Measurements from ENCODE around the gene AP1M1.
A peak's percentile ranks its signal among the peaks of the same experiment; 100 is the strongest.
"Not testable (repeated sequence)": the region's sequence is repeated elsewhere in the genome, so short reads cannot be mapped to it uniquely, and the experiment has no call there.

Gene AP1M1

DNA sequence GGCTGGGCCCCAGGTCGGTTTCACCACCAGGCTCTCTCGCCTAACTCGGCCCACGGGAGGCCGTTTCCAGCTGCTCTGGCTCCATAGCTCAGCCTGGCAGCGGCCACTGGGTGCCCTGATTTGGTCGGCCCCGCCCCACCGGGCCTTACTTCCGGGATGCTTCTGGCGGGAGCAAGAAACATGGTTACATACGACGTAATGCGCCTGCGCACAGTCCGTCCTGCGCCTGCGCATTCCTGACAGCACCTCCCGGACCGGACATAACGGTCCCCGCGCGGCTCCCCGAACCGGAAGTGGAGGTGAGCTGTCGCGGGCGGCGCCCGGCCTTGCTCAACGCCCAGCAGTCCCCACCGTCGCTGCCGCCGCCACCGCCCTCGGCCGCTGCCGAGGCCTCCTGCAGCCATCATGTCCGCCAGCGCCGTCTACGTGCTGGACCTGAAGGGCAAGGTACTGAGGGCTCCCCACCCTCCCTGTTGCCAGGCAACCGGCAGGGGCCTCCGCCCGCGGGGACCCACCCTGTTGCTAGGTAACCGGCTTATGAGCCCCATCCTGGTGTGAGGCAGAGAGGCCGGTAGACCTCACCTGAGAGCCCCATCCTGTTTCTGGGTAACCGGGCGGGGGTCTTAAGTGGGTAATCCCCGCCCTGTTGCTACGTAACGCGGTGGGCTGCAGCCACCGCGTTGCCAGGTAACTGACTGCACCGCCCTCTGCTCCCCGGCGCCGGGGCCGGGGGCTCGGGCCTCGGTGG, at the start of gene AP1M1:
TSS of gene AP1M1 (plus strand) at position 290 of the 748 bp plus-strand sequence. CDS start at position 406, 116 bp downstream.
- ATAC-seq: peak; percentile 90 to 92

DNA sequence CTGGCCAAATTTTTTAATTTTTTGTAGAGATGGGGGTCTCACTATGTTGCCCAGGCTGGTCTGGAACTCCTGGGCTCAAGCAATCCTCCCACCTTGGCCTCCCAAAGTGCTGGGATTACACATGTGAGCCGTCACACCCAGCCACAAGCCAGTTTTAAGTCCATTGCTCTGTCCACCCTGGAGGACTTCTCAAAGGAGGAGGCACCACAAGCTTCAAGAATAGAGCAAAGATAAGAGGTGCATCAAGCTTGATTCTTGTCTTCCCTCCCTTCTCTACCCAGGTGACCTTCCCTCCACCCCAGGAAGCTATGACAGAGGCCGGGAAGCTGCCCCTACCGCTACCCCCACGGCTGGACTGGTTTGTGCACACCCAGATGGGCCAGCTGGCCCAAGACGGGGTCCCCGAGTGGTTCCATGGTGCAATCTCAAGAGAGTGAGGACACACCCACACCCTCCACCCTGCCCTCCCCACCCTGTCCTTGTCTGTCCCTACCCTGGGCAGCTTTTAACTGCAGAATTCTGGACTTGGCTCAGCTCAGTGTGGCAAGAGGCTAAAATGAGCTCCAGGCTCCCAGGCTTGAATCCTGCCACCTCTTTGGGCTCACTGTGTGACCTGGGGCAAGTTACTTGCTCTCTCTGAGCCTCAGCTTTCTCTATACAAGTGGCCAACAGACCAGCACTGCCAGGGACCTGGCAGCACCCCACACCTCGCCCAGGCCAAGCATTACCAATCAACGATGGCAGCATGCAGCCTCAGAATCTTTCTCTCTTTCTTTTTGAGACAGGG, 49.1 kb upstream of the AP1M1 start:
- no peak for ATAC-seq

DNA sequence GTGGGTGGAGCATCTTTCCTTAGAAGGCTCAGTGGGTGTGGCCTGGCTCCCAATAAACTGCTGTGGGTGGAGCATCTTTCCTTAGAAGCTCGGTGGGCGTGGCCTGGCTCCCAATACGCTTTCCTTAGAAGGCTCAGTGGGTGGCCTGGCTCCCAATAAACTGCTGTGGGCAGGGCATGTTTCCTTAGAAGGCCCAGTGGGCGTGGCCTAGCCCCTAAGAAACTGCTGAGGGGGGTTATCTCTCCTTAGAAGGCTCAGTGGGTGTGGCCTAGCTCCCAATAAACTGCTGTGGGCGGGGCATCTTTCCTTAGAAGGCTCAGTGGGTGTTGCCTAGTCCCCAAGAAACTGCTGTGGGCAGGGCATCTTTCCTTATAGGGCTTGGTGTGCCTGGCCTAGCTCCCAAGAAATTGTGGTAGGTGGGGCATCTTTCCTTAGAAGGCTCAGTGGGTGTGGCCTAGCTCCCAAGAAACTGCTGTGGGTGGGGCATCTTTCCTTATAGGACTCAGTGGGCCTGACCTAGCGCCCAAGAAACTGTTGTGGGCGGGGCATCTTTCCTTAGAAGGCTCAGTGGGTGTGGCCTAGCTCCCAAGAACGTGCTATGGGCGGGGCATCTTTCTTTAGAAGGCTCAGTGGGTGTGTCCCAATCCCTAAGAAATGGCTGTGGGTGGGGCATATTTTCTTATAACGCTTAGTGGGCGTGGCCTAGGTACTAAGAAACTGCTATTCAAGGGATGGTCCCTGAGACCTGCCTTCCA, 44.0 kb upstream of the AP1M1 start:
- no peak for ATAC-seq

DNA sequence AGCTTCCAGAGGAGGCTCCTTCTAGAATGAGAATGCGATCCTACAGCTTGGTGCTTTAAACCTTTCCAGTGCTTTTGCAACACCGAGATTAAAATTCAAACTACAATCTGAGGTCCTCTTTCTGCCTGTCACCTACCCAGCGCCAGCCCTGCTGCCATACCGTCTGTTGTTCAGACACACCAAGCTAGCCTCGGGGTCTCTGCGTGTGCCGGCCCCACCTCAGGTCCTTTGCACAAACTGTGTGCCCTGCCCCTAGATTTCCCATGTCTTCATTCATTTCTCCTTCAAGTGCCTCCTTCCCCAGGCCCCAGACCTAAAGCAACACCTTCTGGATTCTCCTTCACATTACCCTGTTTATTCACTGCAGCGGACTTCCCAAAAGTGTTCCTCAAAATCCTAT, 43.2 kb upstream of the AP1M1 start:
- ATAC-seq: no peak

DNA sequence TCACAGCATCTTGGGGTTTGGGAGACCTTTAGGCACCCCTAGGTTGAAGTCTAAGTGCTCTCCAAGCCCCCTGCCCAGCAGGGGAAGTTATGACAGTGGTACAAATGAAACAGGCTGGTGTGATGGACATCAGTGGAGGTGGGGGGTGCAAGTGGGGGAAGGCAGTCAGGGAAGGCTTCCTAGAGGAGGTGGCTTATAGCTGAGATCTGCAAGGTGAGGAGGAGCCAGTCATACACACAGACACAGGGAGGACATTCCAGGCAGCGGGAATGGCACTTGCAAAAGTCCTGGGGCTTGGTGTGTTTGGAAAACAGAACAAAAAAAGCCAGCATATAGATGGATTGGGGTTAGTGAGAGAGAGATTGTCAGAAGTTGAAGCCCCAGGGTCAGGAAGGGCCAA, 42.6 kb upstream of the AP1M1 start:
- ATAC-seq: no peak

DNA sequence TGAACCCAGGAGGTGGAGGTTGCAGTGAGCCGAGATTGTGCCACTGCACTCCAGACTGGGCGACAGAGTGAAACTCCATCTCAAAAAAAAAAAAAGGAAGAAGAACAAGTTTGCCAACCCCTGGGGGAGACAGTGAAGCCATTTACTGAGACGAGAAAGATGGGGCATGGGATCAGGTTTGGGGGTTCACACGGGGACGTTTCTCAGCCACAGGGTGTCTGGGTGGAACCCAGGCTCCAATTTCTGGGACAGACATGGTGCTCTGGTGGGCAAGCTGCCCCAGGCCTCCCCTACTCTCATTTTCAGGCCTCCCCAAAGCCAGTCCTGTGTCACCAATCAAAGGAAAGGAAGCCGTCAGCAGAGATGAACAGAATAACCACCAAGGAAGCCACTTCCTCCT, 40.8 kb upstream of the AP1M1 start:
- ATAC-seq: no peak

DNA sequence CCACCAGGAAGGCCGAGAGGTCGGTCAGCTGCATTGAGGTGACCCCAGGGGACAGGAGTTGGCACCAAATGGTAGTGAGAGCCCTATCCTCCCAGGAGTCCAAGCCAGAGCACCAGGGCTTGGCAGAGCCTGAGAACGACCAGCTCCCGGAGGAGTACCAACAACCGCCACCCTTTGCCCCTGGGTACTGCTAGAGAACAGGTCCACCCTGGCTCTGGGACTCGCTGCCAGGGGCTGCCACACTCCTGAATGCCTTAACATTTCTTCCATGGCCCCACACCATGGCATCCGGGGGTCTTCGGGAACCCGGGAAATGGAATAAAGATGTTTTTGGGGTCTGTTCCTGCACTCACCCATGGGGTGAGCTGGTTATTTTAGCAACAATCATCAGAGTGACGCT, 40.1 kb upstream of the AP1M1 start:
- no peak for ATAC-seq

DNA sequence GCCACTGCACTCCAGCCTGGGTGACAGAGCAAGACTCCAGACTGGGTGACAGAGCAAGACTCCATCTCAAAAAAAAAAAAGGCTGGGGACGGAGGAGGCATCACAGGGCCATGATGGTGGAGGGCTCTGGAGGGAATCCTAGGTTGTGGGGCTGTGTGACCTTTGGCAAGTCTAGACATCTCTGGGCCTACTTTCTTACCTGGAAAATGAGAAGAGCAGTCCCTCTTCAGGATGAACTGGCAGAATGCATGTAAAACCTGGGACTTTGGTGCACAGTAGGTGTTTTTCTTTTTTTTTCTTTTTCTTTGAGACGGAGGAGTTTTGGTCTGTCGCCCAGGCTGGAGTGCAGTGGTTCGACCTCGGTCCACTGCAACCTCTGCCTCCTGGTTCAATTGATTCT, 38.1 kb upstream of the AP1M1 start:
- ATAC-seq: no peak

DNA sequence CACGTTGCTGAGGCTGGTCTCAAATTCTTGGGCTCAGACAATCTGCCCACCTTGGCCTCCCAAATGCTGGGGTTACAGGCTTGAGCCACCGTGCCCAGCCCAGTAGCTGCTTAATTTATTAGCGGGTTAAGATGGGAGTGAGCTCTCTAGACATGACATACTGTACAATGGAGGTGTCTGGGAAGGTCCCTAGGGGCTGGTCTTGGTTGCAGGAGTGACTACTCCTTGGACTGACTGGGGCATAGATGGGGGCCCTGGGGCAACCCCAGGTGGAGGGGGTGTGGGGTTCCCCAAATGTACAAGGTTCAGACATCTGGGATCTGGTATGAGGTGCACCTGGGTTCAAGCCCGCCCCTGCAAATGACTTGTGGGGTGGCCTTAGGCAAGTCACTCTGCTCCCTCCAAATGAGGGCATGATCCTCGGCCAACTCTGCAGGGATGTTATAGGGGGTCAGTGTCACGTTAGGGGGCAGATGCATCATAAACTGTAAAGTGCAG, 37.2 kb upstream of the AP1M1 start:
- ATAC-seq: peak; percentile 10 to 27

DNA sequence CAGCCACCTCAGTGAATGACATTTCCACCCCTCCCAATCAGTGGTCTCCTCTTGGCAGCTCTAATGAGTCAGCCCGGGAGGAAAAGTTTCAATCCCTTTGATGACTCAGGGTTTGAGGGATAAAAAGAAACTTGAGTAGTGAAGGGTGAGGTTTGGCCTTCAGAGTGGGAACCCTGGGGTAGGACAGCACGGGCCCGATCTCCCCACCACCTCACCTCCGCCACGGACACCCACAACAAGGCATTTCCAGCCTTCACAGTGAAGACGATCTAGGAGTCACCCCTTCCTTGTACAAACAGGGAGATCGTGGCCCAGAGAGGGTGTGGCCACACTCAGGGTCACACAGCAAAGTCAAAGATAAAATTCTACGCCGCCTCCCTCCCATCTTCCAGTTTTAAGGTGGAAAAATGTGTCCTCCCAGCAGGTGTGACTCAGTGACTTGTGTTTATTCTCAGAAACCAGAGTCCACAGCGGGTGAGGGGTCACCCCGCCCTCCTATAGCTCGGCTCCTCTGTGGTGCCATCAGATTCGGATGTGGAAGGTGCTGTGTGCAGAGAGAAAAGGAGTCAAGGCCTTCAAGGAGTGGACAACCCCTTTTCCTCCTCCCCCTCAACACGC, 36.7 kb upstream of the AP1M1 start:
- ATAC-seq: peak; percentile 77 to 83

DNA sequence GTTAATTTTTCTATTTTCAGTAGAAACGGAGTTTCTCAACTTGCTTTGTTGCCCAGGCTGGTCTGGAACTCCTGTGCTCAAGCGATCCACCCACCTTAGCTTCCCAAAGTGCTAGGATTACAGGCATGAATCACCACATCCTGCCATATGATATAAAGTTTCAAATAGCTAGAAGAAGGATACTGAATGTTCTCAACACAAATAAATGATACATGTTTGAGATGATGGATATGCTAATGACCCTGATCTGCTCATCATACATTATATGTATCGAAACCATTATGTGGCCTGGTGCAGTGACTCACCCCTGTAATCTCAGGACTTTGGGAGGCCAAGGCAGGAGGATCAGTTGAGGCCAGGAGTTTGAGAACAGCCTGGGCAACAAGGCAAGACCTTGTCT, 35.9 kb upstream of the AP1M1 start:
- peak; percentile 21 to 58 for ATAC-seq

DNA sequence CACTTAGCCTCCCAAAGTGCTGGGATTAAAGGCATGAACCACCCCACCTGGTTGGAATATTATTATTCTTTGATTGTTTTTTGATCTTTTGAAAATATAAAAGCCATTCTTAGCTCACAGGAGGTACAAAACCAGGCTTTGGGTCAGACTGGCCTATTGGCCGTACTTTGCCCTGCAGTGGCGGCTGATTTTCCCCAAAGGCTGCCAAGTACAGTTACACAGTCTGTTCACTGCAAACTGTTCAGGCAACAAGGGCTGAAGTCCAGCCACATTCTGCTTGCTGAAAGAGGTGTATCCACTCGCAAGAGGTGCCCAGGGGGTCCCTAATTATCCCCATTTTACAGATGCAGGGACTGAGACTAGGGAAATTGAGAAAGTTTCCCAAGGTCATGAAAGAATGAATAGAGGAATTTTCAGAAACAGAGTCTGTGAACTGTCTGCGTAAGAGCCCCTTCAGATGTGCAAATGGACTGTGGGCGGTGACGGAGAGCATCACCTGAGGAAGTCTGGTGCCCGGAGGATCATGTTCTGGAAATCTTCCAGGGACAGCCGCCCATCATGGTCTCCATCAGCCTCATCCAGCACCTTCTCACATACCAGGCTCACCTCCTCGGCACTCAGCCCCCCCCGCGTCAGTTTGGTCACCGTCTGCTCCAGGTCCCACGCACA, 33.4 kb upstream of the AP1M1 start:
- no peak for ATAC-seq

DNA sequence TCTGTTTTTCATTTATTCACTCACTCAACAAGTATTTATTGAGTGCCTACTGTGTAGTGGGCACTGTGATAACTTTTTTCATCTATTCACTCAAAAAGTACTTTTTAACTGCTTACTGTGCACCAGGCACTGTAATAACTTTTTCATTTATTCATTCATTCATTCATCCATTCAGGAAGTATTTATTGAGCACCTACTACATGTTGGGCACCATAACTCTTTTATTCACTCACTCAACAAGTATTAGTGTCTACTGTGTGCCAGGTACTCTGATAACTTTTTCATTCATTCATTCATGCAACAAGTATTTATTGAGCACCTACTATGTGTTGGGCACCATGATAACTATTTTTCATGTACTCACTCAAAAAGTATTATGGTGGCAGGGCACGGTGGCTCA, 31.3 kb upstream of the AP1M1 start:
- ATAC-seq: no peak

DNA sequence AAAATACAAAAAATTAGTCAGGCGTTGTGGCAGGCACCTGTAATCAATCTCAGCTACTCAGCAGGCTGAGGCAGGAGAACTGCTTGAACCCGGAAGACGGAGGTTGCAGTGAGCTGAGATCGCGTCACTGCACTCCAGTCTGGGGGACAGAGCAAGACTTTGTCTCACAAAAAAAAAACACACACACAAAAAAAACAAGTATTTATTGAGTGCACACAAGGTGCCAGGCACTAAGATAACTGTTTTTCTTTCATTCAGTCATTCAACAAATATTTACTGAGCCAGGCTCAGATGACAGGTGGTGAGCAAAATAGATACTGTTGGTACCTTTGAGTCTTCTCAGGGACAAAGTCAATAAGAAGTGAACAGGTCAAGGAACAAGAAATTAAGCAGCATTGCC, 30.7 kb upstream of the AP1M1 start:
- ATAC-seq: no peak

DNA sequence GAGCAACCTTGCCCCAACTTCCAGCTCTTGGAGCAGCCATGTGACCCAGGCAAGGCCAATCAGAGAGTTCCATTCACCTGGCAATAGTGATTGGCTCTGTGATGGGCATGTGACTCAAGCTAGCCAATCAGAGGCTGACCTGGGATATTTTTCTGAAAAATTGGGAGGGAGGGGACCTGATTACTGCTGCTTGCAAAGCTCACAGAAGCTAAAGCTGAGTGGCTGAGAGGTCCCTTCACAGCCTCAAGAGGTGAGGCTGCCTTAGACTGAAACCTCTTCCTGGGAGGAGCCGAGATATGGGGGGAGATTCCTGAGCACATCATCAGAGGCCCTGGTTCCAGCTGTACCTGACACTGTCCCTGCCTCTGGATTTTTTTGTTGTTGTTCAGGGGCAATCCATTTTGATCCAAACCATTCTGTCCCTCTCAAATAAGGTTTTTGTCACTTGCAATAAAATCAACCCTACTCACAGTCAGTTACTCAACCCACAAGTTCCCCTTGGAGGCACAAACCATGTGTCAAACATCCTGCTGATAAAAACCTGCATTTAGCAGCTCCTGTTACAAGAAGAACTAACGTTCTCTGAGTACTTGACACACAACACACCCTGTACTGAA, 29.1 kb upstream of the AP1M1 start:
- ATAC-seq: no peak

DNA sequence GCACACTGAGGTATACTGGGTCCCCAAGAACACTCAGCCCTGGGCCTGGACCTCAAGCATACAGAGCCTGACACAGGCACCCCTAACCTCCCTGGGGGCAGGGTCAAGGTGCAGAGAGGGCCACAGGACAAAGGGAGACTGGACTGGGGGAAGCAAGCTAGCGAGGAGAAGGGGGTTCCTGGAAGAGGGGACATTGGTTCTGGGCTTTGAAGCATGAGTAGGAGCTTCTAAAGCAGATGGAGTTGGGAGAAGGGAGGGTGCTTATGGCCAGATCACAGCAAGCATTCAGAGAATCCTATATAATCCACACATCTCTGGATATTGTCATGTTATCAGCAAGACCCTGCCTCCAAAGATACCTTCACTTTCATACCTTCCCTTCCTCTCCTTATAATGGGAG, 27.6 kb upstream of the AP1M1 start:
- ATAC-seq: no peak

DNA sequence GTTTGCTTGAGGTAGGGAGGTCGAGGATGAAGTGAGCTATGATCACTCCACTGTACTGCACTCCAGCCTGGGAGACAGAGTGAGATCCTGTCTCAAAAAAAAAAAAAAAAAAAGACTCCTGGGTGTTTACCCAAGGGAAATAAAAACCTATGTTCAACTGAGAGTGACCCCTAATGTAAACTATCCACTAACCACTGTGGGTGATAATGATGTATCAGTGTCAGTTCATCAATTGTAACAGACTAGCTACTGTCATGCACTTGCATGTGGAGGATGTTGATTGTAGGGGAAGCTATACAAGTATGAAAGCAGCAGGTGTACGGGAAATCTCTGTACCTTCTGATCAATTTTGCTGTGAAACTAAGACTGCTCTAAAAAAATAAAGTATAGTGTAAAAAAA, 21.8 kb upstream of the AP1M1 start:
- no peak for ATAC-seq

DNA sequence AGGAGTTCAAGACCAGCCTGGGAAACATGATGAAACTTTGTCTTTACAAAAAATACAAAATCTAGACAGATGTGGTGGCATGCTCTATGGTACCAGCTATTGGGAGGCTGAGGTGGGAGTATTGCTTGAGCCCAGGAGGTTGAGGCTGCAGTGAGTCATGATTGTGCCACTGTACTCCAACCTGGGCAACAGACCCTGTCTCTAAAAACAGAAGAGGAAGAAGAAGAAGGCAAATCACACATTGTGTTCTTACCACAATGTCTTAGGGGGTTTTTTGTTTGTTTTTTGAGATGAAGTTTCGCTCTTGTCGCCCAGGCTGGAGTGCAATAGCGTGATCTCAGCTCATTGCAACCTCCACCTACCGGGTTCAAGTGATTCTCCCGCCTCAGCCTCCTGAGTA, 18.8 kb upstream of the AP1M1 start:
- not testable (repeated sequence) for ATAC-seq

DNA sequence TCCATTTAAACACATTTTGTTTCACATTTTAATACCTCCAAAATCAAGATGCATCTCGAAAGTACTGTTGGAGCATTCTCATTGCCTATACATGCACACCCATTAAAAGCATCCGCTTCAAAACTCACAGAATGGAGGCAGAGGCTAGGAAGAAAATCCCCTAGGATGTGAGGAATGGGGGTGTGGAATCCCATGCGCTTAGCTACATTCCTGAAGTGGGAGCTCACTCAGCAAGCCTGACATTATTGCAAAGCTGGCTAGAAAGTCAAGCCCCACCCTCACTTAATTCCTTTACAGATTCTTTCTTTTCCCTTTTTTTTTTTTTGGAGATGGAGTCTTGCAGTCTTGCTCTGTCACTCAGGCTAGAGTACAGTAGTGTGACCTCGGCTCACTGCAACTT, 17.1 kb upstream of the AP1M1 start:
- ATAC-seq: no peak

DNA sequence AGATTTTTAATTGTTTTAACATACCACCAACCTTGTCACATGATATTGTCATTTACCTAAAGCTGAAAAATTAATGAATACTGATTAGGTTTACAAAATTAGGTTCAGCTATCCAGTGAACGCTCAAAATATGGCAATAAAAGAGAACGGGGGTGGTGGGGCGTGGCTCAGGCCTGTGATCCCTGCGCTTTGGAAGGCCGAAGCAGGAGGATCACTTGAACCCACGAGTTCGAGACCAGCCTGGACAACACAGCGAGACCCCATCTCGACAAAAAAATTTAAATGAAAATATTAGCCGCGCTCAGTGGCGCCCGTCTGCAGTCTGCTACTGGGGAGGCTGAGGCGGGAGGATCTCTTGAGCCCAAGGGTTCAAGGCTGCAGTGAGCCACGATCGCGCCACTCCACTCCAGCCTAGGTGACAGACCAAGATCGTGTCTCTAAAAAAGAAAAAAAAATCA, 13.0 kb upstream of the AP1M1 start:
- ATAC-seq: no peak

DNA sequence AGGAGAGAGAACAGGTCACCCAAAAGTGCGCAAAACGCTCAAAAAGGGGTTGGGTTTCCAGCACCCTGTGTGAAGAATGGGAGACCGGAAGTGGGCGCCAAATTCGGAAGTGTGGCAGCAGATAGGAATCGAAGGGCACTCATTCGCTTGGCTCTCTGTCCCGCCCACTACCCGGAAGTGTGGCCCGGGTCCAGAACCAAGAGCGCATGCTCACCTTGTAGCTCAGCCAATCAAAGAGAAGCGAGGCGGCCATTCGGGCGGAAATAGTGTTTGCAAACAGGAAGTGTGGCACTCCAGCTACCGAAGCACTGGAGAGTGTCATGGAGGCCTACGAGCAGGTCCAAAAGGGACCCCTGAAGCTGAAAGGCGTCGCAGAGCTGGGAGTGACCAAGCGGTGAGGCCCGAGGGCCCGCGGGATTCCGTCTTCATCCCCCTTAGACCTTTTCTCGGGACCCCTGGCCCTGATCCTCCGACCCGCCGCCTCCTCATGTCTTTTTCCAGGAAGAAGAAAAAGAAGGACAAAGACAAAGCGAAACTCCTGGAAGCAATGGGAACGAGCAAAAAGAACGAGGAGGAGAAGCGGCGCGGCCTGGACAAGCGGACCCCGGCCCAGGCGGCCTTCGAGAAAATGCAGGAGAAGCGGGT, 12.5 kb upstream of the AP1M1 start, which contains the start of gene FAM32A:
TSS of gene FAM32A (plus strand) at position 288 of the 645 bp plus-strand sequence. CDS start at position 321, 33 bp downstream.
- ATAC-seq: peak; percentile 93 to 95

Data from activated CD4-positive, CD25-positive, alpha-beta regulatory T cell treated with anti-CD3 and anti-CD28 coated beads, Interleukin-2, amount 50 U/mL, for 24 hours (primary cell).